Fibroblast of lung (primary cell): ENCODE measurements around the gene CHD6. TPM values are rescaled to one million over a fixed set of nuclear protein-coding genes. Genes with fewer than 3 reads are reported as not detected.

Experiments used
- DNase-seq, 2 donors: peaks; one replicate each; pipeline versions ENCODE4 v3.0.0 to v3.0.0-alpha.2; 2010; ENCODE audit warnings: low read depth in 2 of 2
- H2AFZ ChIP-seq: 2 replicates; pipeline ENCODE4 v1.5.1; 2012; ENCODE audit warnings: low read length, control low read depth, inconsistent platforms
- H3K27ac ChIP-seq: 2 replicates; pipeline ENCODE4 v1.5.1; 2011; ENCODE audit warnings: low read length, control low read depth; ENCODE audit not compliant: insufficient read depth
- H3K27me3 ChIP-seq: 2 replicates; pipeline ENCODE4 v1.5.1; 2011; ENCODE audit warnings: mild to moderate bottlenecking, low read length; ENCODE audit not compliant: control insufficient read depth, insufficient read depth
- H3K36me3 ChIP-seq: 2 replicates; pipeline ENCODE4 v1.5.1; 2011; ENCODE audit warnings: low read length; ENCODE audit not compliant: control insufficient read depth, insufficient read depth
- H3K4me1 ChIP-seq: 2 replicates; pipeline ENCODE4 v1.5.1; 2011; ENCODE audit warnings: low read length; ENCODE audit not compliant: control insufficient read depth, insufficient read depth; ENCODE audit errors: extremely low read depth
- H3K4me2 ChIP-seq: 2 replicates; pipeline ENCODE4 v1.5.1; 2011; ENCODE audit warnings: low read length, control low read depth; ENCODE audit not compliant: insufficient read depth; ENCODE audit errors: extremely low read depth
- H3K4me3 ChIP-seq, 4 experiments: fragments of 200-600 bp in 1 of 4; sonication (generic) in 1 of 4; replicated peaks in 1 of 4; 2 replicates each; pipeline ENCODE4 v1.5.1; 2011 to 2016; ENCODE audit warnings: low read length in 4 of 4, low read depth in 3 of 4, mild to moderate bottlenecking in 3 of 4, control low read depth in 2 of 4, inconsistent platforms in 1 of 4, mixed read lengths in 1 of 4; ENCODE audit not compliant: insufficient read depth in 1 of 4; ENCODE audit errors: control extremely low read depth in 1 of 4
- H3K79me2 ChIP-seq: 2 replicates; pipeline ENCODE4 v1.5.1; 2012; ENCODE audit warnings: mild to moderate bottlenecking, low read length, inconsistent platforms; ENCODE audit not compliant: control insufficient read depth, insufficient read depth
- H3K9ac ChIP-seq: 2 replicates; pipeline ENCODE4 v1.5.1; 2011; ENCODE audit warnings: mild to moderate bottlenecking, low read length, control low read depth; ENCODE audit not compliant: insufficient read depth
- H3K9me3 ChIP-seq: 2 replicates; pipeline ENCODE4 v1.5.1; 2012; ENCODE audit warnings: low read depth, low read length; ENCODE audit not compliant: control insufficient read depth, insufficient read depth
- H4K20me1 ChIP-seq: 2 replicates; pipeline ENCODE4 v1.5.1; 2011; ENCODE audit warnings: low read length; ENCODE audit not compliant: control insufficient read depth, insufficient read depth; ENCODE audit errors: extremely low read depth
- EZH2 ChIP-seq: IDR thresholded peaks from 2 replicates; pipeline ENCODE4 v1.5.1; 2012; ENCODE audit warnings: low read length, control low read depth, mild to moderate bottlenecking; ENCODE audit errors: missing control alignments
- polyA plus RNA-seq, 2 donors: library from polyadenylated mRNA; depleted of rRNA in 1 of 2; stranded (reverse) in 1 of 2; unstranded in 1 of 2; fragments of >200 nt; gene quantifications; 2 replicates each; pipeline ENCODE4 v1.2.1, GENCODE V29; 2011 to 2012; ENCODE audit warnings: missing spikeins in 1 of 2
- total RNA-seq: library from RNA; depleted of rRNA; stranded (reverse); fragments of >200 nt; gene quantifications from 2 replicates; pipeline ENCODE4 v1.2.1, GENCODE V29; 2014
- TF ChIP-seq, protein P1 (sequence below), 2 donors: IDR thresholded peaks in 1 of 2; conservative IDR thresholded peaks in 1 of 2; 1 replicate in 1 of 2; 2 replicates in 1 of 2; pipeline ENCODE4 v1.5.1; 2011 to 2012; ENCODE audit warnings: low read length in 2 of 2, control low read depth in 1 of 2, inconsistent platforms in 1 of 2, low read depth in 1 of 2, mild to moderate bottlenecking in 1 of 2

Gene CHD6
- total and polyA plus RNA-seq, 2 donors (not counting 1 experiment from before 2014, with no cell fraction given): 13.4 to 25.9 TPM

DNA sequence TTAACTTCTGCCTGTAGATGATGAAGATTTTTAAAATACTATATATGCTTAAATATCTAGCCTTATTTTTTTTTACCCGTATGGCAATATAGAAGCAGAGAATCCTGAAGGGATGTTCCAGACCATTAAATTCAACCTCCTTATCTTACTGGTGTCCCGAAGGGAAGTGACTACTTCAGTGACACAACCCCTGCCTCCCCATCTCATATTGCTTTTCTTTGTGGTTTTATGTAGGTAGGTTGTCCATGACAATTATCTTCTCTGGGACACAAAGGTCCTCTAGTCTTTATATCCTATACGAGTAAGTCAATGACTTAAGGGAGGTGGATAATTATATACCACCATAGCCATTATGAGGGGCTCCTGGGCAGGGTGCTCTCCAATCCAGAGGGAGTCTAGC is 194.2 kb downstream of the CHD6 start:
- Histone ChIP-seq H3K36me3 (peaks cover 4% of the 10 kb centered on the region), H3K79me2 (no peaks in the 10 kb centered on the region), H3K9ac (no peak overlapping the region), H4K20me1 (no peaks in the 10 kb centered on the region), H2AFZ (no peak overlapping the region), H3K9me3 (no peaks in the 10 kb centered on the region), H3K4me3 (no peak overlapping the region), H3K4me1 (no peaks in the 10 kb centered on the region), H3K27ac (no peak overlapping the region), H3K27me3 (no peaks in the 10 kb centered on the region), H3K4me2 (no peak overlapping the region)
- no peak for DNase-seq
- TF ChIP-seq, protein P1, sequence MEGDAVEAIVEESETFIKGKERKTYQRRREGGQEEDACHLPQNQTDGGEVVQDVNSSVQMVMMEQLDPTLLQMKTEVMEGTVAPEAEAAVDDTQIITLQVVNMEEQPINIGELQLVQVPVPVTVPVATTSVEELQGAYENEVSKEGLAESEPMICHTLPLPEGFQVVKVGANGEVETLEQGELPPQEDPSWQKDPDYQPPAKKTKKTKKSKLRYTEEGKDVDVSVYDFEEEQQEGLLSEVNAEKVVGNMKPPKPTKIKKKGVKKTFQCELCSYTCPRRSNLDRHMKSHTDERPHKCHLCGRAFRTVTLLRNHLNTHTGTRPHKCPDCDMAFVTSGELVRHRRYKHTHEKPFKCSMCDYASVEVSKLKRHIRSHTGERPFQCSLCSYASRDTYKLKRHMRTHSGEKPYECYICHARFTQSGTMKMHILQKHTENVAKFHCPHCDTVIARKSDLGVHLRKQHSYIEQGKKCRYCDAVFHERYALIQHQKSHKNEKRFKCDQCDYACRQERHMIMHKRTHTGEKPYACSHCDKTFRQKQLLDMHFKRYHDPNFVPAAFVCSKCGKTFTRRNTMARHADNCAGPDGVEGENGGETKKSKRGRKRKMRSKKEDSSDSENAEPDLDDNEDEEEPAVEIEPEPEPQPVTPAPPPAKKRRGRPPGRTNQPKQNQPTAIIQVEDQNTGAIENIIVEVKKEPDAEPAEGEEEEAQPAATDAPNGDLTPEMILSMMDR (conservative IDR thresholded peaks at IDR 0.05 in 1 of 2, IDR thresholded peaks at IDR 0.05 in 1 of 2; ENCODE audit: low read depth in 1 of 2, low read length in 2 of 2): no peak
- no peak for TF ChIP-seq EZH2

DNA sequence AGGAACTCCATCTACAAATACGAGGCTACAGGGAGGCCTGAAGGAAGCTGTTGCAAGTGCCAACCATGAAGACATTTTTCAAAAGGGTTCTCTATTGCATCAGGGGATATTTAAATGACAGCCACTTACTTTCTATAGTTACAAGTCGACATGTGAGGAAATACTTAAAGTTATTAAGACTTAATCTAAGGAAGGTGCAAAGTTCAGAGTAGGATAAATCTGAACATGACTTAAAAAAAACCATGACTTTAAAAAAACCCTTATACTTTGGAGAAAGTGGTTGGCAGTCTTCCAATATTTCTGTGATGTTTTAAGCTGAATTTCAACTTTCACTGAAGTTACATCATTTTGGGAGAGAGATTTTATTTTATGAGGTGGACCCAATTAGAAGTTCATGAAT is 195.2 kb downstream of the CHD6 start:
- Histone ChIP-seq H3K4me3 (no peak overlapping the region), H3K9ac (no peak overlapping the region), H3K27ac (no peak overlapping the region), H3K36me3 (peaks cover 4% of the 10 kb centered on the region), H3K9me3 (no peaks in the 10 kb centered on the region), H3K27me3 (no peaks in the 10 kb centered on the region), H2AFZ (no peak overlapping the region), H4K20me1 (no peaks in the 10 kb centered on the region), H3K4me1 (no peaks in the 10 kb centered on the region), H3K4me2 (no peak overlapping the region), H3K79me2 (no peaks in the 10 kb centered on the region)
- DNase-seq: peak in 1 of 2 donors; percentile 76
- TF ChIP-seq, protein P1 (conservative IDR thresholded peaks at IDR 0.05 in 1 of 2, IDR thresholded peaks at IDR 0.05 in 1 of 2; ENCODE audit: low read depth in 1 of 2, low read length in 2 of 2): no peak
- no peak for TF ChIP-seq EZH2

DNA sequence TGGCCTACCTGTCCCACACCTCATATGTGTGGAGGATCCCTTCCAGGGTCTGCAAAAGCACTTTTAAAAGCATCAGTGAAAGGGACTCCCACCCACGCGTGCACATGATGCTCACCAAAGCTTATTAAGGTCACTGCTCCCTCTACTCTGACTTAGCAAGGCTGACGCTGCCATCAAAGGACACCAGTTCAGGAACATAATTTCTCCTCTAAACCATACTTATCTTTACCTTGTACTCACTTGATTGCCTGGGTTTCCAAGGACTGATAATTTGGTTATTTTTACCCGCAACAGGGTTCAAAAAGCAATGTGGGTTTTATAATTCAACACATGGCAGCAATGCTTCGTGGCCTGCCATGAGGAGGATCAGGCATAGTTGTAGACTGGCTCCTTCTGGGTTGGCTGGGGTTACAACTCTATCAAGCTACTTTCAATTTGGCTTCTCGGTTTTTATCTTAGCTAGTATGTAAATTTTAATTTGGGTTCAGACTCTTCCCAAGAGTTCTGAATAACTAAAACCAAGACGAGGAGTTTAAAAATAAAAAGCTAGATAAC is 199.4 kb downstream of the CHD6 start:
- Histone ChIP-seq H3K4me2 (no peak overlapping the region), H3K79me2 (no peaks in the 10 kb centered on the region), H3K9ac (no peak overlapping the region), H3K9me3 (no peaks in the 10 kb centered on the region), H3K4me1 (no peaks in the 10 kb centered on the region), H3K27ac (no peak overlapping the region), H4K20me1 (no peaks in the 10 kb centered on the region), H3K27me3 (no peaks in the 10 kb centered on the region), H3K4me3 (no peak overlapping the region), H2AFZ (no peak overlapping the region), H3K36me3 (peaks cover 6% of the 10 kb centered on the region)
- no peak for DNase-seq
- TF ChIP-seq, protein P1 (conservative IDR thresholded peaks at IDR 0.05 in 1 of 2, IDR thresholded peaks at IDR 0.05 in 1 of 2; ENCODE audit: low read depth in 1 of 2, low read length in 2 of 2): no peak
- no peak for TF ChIP-seq EZH2
